OCI-M2 (cell line): ENCODE results near the gene PKP2.

Source experiments
- DNase-seq: peaks from one replicate; lab custom pipeline; 2025; ENCODE audit not compliant: unreplicated experiment; lab: John Stamatoyannopoulos, UW

Gene PKP2

DNA sequence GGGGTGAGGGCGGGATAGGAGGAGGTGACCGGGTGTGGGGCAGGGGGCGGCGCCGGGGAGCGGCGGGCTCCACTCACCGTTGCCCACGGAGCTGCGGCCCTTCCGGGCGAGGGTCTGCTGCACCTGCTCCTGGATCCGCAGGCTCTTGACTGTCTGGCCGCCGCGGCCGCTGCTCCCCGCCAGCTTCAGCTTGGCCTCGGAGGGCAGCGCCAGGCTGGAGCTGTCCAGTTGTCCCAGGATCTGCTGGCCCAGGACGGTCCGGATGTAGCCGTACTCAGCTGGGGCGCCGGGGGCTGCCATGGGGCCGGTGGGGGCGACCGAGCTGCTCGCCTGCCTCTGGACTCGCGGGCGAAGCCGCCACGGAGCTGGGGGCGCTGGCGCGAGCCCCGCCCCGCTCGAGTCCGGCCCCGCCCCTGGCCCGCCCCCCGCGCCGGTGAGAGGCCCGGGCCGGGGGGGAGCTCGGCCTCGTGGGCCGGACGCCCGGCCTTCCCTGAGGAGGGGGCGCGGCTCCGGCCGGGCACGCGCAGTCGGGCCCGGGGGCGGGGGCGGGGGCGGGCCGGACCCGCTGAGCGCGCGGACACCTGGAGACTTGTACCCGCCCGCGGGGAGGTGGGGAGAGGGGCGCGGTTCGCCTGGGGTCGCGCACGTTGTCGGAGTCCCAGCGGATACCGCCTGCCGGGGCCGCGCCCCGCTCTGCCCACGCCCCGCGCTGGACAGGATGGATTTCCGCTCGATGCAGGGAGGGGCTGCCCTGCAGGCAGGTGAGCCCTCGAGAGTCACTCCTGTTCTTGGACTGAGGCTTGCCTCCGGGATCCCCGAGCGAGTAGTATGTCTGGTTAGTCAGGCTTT, at the start of gene PKP2:
Gene PKP2, minus strand, starts transcription at position 346 of the 849 bp plus-strand sequence. Its CDS starts 46 bp downstream, at position 300.
- no peak for DNase-seq

DNA sequence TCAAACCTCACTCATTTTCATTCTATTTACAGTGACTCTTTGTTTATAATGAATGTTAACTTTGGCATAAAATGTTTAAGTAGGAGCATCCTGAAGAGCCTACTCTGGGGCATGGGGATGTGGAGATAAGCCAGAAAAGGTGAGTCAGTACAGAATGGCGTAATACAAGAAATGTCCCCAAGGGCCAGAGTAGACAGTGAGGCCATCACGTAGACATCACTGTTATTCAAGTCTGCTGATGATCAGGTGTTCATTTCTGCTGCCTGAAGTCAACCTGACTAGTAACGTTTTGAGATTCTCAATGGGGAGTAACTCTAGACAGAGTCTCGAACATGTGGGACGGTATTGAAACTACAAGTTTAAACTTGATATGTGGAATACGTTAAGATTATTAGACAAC, 47.6 kb upstream of the PKP2 start:
- DNase-seq, result no peak

DNA sequence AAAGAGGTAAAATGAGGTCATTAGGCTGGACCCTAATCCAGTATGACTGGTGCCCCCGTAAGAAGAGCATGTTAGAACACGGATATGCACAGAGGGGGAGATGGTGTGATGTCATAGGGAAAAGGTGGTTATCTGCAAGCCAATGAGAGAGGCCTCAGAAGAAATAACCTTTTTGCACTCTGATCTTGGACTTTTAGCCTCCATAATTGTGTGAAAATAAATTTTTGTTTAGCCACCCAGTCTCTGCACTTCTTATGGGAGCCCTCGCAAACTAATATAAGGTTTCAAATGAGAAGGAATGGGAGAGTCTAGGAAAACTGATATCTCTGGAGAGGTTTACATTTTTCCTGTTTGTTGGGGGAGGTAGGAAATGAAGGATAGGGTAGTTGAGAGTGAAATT, 43.2 kb upstream of the PKP2 start:
- DNase-seq, result no peak

DNA sequence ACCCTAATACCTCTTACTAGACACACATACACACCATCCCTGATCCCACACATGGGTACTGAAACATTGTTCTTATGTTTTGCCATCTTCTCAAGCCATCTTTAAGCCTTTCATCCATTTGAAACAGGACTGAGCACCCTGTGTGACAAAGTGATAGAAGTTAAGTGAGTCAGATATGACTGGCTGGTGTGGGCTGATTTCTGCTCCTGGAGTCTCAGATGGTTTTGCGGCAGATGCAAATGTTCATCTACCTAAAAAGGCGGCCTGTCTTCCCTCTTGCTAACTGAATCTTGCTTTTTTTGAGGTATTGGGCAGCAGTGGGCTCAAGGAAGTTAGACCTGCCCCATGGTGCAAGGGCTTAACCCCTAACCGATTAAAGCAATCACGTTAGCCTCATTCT, 30.4 kb upstream of the PKP2 start:
- no peak for DNase-seq

DNA sequence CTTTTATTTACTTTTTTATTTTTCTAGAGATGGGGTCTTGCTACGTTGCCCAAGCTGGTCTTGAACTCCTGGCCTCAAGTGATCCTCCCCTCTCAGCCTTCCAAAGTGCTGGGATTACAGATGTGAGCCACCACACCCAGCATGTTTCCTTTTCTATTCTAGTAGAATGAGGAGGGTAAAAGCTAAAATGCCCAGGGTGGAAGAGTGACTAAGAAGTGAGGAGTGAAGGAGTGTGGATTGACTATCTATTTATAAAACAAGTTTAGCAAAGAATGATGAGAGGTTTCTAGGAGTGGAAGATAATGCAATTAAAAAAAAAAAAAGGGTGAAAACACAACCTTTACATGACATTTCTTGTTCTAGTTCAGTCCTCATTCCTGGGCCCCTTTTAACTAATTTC, 29.8 kb upstream of the PKP2 start:
- DNase-seq, result no peak

DNA sequence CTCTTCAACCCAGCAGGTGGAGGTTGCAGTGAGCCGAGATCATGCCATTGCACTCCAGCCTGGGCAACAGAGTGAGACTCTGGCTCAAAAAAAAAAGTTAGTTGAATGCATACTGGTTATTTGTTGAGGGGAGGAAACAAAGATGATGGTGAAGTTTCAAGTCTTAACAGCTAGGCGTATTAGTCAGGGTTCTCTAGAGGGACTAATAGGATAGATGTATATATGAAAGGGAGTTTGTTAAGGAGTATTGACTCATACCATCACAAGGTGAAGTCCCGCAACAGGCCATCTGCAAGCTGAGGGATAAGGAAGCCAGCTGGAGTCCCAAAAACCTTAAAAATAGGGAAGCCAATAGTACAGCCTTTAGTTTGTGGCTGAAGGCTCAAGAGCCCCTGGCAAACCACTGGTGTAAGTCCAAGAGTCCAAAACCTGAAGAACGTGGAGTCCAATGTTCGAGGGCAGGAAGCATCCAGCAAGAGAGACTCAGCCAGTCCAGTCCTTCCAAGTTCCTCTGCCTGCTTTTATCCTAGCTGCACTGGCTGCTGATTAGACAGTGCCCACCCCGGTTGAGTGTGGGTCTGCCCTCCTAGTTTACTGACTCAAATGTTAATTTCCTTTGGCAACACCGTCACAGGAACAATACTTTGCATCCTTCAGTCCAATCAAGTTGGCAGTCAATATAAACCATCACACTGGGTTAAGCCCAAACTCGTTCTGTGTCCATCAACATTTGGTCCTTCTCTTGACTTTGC, 26.1 kb upstream of the PKP2 start:
- DNase-seq, result no peak

DNA sequence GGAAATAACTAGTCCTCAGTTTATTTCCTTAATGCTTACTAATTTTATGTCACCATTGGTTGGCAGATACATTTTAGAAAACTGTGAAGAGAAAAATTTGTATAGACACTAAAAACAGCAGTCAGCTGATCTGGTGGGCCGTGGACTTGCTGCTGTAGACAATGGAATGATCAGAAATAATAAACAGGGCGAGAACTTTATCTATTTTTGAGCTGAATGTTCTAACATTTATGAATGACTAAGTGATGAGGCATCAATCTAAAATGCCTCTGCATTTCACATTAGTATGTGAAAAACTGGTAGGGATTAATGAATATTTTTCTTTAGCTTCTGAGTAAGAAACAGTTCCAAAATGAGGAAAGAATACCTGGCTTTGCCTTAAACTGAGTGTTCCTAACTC, 24.8 kb upstream of the PKP2 start:
- DNase-seq, result no peak

DNA sequence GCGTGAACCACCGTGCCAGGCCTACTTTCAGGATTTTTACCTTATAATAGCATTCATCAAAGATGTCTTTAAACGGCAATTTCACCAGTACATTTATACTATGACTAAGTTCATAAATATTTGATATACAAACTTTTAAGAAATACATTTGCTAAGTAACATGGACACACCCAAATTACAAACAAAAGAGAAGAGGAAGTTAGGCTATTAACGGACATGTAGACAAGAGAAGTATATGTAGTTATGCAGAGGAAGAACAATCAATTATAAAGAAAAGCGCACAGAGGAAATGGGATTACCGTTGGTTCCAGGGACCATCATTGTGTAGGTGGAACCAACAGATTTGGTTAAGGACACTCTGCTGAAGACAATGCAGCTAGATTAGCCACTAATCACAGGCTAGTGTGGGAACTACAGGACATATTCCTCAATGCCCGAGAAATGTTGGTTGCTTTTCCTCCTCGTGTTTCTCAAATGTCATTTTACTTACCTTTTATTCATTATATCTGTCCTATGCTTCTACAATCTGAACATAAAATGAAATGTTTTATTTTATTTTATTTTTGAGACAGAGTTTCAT, 24.0 kb upstream of the PKP2 start:
- DNase-seq, result no peak

DNA sequence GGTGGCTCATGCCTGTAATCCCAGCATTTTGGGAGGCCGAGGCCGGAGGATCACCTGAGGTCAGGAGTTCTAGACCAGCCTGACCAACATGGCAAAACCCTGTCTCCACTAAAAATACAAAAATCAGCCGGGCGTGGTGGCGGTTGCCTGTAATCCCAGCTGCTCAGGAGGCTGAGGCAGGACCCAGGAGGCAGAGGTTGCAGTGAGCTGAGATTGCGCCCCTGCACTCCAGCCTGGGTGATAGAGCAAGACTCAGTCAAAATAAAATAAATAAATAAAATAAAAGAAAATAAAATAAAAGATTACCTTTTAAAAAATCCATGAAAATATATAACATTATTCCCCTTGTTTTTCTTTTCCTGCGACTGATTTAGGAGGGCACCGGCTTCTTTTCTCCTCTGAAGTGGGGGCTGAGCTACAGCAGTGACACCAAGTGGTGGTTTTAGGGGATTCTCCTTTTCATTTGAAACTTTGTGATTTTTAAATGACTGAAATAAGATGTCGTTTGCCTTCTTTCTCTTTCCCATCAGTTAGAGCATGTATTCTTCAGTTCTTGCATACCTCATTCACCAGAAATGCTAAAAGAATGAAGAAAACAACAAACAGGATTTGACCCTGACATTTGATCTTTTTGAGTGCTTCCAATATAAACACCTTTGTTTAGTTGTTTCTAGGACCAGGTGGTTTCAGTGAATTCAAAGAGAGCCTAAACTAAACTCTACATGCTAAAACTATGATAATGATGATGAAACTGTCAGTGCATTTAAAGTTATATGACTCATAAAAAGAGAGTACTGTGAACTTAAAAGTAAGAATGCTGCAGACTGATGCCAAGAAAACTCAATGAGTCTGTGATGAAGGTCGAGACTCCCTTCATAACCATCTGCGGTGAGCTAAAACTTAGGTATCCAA, 22.6 kb upstream of the PKP2 start:
- DNase-seq, result no peak

DNA sequence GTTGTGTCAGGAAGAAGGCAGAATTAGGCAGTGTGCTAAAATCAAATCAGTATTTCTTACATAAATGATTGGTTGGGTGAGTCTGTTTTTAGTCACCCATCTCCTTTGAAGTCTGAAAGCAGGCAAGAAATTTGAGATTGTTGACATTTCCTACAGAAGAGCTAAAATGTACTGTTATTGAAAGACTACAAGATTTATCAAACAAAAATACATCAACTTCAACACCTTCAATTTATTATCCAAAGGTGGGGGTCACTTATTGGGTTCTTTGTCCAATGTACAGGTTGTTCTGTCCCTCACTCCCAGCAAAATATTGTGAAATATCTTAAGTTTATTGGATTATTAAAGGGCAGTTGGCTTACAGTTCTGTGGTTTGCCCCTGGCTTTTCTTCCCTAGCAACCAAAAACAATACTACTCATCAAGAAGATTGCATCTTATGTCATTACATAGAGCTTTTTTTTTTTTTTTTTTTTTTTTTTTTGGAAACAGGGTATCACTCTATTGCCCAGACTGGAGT, 20.6 kb upstream of the PKP2 start:
- DNase-seq, result no peak

DNA sequence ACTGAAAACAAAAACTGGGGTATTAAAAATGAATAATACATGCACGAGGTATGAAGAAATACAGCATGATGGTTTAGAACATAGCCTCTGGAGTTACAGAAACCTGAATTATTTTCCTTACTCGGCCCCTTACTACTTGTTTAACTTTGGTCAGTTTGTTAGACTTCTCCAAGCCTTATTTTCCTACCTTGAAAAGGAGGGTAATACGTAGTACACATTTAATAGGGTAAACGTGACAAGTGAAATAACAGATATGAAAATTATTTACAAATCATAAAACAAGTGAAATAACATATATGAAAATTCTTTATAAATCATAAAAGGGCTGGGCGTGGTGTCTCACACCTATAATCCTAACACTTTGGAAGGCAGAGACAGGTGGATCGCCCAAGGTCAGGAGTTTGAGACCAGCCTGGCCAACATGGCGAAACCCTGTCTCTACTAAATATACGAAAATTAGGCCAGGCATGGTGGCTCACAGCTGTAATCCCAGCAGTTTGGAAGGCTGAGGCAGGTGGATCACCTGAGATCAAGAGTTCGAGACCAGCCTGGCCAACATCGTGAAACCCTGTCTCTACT, 11.4 kb upstream of the PKP2 start:
- DNase-seq, result no peak

DNA sequence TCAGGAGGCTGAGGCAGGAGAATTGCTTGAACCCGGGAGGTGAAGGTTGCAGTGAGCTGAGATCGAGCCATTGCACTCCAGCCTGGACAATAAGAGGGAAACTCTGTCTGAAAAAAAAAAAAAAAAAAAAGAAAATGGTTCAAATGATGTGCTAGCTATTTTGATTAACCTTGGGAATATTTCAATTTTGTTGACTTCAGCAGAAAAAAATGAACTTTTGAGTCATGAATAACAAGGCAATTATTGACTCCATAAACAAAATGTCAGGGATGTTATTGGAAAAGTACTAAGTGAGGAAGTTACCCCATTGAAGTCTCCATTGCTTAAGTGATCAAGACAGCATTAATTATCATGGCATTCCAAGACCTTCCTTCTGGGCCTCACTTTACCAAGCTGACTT, 10.6 kb upstream of the PKP2 start:
- DNase-seq, result no peak

DNA sequence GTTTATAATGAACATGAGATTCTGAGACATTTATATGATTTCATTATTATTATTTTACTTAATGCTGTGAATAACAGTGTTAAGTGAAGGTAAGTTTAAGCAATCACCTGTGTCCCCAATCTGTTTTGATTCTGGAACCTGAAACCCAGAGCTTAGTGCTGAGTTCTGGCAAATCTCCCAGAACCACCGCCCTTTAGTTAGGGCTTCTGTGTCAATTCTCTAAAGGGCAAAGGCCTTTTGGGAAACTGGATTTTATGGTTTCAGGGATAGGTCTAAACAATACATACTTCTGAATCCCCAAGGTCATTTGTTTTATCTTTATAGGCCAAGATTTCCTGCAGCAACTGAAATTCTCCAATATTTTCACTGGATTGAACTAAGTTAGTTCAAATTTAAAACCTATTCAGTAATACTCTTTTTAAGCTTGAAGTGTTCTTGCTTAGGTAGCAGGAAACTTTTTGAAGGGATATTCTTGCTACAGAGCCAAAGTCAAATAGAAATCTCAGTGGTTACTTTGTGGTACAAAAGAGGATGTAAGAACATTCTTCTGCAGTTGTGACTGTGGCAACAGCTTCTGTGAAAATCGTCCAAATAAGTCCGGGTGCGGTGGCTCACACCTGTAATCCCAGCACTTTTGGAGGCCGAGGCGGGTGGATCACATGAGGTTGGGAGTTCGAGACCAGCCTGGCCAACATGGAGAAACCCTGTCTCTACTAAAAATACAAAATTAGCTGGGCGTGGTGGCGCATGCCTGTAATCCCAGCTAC, 10.0 kb upstream of the PKP2 start:
- DNase-seq, result no peak

DNA sequence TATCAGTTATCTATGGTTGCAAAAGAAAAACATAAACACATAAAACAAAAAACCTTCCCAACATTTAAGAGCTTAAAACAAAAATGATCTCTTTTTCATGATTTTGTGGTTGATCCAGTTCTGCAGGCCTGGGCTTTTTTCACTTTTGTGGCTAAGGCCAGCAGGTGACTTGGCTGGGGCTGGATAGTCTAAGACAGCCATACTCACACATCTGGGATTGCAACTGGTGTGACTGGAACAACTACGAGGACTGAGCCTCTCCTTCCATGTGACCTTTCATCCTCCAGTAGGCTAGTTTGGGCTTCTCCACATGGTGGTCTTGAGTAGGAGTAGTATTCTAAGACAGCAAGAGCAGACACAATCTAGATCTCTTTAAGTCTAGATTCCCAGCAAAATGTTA, 7.2 kb upstream of the PKP2 start:
- no peak for DNase-seq

DNA sequence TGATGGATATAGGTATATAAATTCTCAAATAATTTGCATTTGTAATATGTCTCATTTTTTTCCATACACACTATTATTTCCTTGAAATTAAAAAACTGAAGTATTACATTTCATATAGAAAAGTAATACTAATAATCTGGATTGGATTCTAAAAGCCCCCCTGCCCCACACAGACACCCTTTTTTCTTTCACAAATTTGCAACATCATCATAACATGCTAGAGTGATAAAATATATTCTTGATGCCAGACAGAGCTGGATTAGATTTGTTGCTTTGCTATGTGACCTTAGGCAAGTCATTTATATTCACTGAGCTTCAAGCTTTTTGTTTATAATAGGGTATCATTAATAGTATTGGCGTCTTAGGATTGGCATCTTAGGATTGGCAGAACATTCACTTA, 6.7 kb upstream of the PKP2 start:
- DNase-seq, result no peak

DNA sequence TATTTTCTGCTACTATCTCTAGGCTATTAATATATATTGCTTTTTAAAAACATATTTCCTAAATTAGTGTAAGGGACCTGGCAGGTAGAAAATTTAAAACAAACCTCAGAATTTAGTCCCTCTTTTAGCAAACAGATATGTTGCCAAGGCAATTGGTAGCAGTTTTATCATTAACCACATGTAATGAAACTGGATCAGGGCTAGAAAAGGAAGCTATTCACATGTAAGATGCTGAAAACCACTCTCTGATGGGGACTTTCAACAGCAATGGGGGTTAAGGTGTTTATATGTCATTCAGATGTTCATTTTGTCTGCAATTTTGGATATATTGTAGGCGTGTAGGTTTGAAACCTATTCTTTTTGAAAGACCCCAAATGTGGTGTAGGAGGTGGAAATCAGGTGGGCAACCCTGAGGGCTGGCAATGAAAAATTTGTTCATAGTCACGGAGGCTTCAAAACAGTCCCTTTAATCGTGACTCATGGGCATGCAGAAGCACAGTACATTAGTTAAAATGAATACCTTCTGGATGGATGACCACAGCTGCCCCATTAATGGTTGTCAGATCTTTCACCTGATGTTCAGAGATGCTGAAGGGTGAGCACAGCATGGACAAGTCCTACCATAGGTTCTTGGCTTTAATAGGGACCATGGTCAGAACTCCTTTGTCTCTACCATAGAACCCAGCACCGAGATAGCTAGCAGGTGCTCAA, 5.9 kb upstream of the PKP2 start:
- DNase-seq, result no peak

DNA sequence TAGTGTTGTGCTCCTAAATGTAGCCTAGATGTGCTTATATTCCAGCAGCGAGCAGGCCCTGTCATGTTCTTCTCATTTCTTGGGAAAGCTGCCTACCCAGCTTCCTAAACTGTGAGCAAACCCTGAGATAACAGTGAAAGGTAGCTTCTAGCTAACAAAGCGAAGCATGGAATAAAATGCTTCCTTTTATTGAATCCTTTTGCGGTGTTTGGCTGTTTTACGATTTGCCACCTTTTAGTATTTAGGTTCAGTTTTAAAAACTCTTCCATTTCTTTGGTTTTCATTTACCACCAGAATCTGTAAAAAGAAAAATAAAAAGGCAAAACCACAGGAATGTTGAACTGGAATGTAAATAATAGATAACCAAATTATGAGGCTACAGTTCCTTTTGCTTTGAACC, 5.0 kb upstream of the PKP2 start:
- DNase-seq, result no peak

DNA sequence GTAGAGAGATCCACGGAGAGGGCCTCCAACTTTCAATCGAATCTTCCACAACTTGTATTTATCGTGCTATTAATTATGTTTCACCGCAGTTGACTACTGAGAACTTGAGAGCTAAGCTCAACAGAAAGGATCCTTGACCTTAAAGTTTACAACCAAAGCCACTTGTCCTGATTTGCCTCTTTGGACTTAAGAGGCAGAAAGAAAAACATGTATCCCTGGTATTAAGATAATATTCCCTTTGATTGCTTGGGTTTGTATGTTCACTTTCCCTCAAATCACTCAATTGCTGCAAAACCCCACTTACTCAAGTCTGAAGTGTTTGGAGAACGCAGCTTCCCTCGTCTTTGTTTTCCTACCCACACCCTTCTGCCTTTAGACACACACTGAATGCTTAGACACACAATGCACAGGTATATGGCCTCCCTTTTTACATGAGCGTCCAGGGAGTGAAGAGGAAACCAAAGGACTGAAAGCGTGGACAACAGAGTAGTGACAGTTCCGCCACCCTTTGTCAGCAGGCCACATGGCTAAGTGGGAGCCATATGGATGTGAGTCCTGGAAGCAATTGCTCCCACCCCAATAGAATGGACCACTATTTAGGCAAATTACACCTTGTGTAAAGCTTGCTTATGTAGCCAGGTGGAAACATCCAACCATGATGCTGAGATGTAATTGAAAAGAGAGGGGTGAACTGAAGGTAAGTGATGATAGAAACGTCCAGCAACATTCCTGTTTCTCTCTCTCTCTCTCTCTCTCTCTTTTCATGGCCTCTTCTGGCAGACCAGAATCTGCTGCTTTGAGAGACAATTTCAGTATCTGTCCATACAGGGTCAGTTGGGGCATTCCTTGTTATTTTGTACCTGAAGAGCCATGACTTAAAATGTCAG, 1.4 kb upstream of the PKP2 start:
- DNase-seq, result no peak
